ENCODE measurements around the gene FAM184B.
A peak's percentile ranks its signal among the peaks of the same experiment; 100 is the strongest.

The FAM184B gene

GRCh38 chr4:17646693-17647092, 134.7 kb downstream of the FAM184B start:
- DNase-seq (ENCODE audit: extremely low read depth in 1 of 2, low read depth in 1 of 2), result no peak

GRCh38 chr4:17642398-17642783, 139.0 kb downstream of the FAM184B start:
- no peak for DNase-seq (ENCODE audit: extremely low read depth in 1 of 2, low read depth in 1 of 2)

GRCh38 chr4:17639136-17639535, 142.3 kb downstream of the FAM184B start:
- no peak for DNase-seq (ENCODE audit: extremely low read depth in 1 of 2, low read depth in 1 of 2)

GRCh38 chr4:17636696-17637622, 144.5 kb downstream of the FAM184B start:
- peak; percentile 38 to 60 for DNase-seq (ENCODE audit: extremely low read depth in 1 of 2, low read depth in 1 of 2)

GRCh38 chr4:17636341-17636695, 145.1 kb downstream of the FAM184B start:
- no peak for DNase-seq (ENCODE audit: extremely low read depth in 1 of 2, low read depth in 1 of 2)

- no peak for DNase-seq (ENCODE audit: extremely low read depth in 1 of 2, low read depth in 1 of 2)
Observed at GRCh38 chr4:17635056-17635455, 146.4 kb downstream of the FAM184B start.

- no peak for DNase-seq (ENCODE audit: extremely low read depth in 1 of 2, low read depth in 1 of 2)
Observed at GRCh38 chr4:17633600-17633999, 147.8 kb downstream of the FAM184B start.

GRCh38 chr4:17630228-17630627, 151.2 kb downstream of the FAM184B start:
- no peak for DNase-seq (ENCODE audit: extremely low read depth in 1 of 2, low read depth in 1 of 2)

GRCh38 chr4:17624821-17625220, 156.6 kb downstream of the FAM184B start:
- no peak for DNase-seq (ENCODE audit: extremely low read depth in 1 of 2, low read depth in 1 of 2)

GRCh38 chr4:17623451-17624001, 157.9 kb downstream of the FAM184B start:
- no peak for DNase-seq (ENCODE audit: extremely low read depth in 1 of 2, low read depth in 1 of 2)

GRCh38 chr4:17619416-17620105, 161.9 kb downstream of the FAM184B start:
- DNase-seq (ENCODE audit: extremely low read depth in 1 of 2, low read depth in 1 of 2), result no peak

GRCh38 chr4:17618926-17619325, 162.5 kb downstream of the FAM184B start:
- DNase-seq (ENCODE audit: extremely low read depth in 1 of 2, low read depth in 1 of 2), result no peak

- DNase-seq (ENCODE audit: extremely low read depth in 1 of 2, low read depth in 1 of 2), result no peak
Observed at GRCh38 chr4:17616283-17616682, 165.1 kb downstream of the FAM184B start.

GRCh38 chr4:17614416-17615299, 166.8 kb downstream of the FAM184B start, which contains the start of gene MED28:
Gene MED28 (plus strand): TSS chr4:17614641. CDS start chr4:17614655, 14 bp downstream.
- peak; percentile 90 to 91 for DNase-seq (ENCODE audit: extremely low read depth in 1 of 2, low read depth in 1 of 2)

GRCh38 chr4:17613761-17614415, 167.5 kb downstream of the FAM184B start:
- peak in 1 of 2 donors; percentile 1 for DNase-seq (ENCODE audit: extremely low read depth in 1 of 2, low read depth in 1 of 2)

GRCh38 chr4:17605236-17605635, 176.2 kb downstream of the FAM184B start:
- no peak for DNase-seq (ENCODE audit: extremely low read depth in 1 of 2, low read depth in 1 of 2)

- DNase-seq (ENCODE audit: extremely low read depth in 1 of 2, low read depth in 1 of 2), result no peak
Observed at GRCh38 chr4:17599826-17600225, 181.6 kb downstream of the FAM184B start.

- DNase-seq (ENCODE audit: extremely low read depth in 1 of 2, low read depth in 1 of 2), result no peak
Observed at GRCh38 chr4:17597517-17597916, 183.9 kb downstream of the FAM184B start.

GRCh38 chr4:17595471-17596005, 185.9 kb downstream of the FAM184B start:
- DNase-seq (ENCODE audit: extremely low read depth in 1 of 2, low read depth in 1 of 2), result no peak

- DNase-seq (ENCODE audit: extremely low read depth in 1 of 2, low read depth in 1 of 2), result no peak
Observed at GRCh38 chr4:17589355-17589754, 192.1 kb downstream of the FAM184B start.
